ENCODE measurements around the gene GPR146. TPM values are rescaled to one million over a fixed set of nuclear protein-coding genes. Genes with fewer than 3 reads are reported as not detected.
A peak's percentile ranks its signal among the peaks of the same experiment; 100 is the strongest.

GPR146 gene
- total RNA-seq, 3 donors from 2014 or later: 3.5 to 13.0 (median 5.7) TPM

GRCh38 chr7:1081931-1082401, 37.6 kb downstream of the GPR146 start:
- intact Hi-C loops (cut with DNase I, micrococcal nuclease): no loop called here
- H3K9me3 ChIP-seq: no peaks in the 10 kb centered on the region
- no peak for DNase-seq
- H3K4me3 ChIP-seq: no peak overlapping the region
- ATAC-seq: no peak
- no peaks in the 10 kb centered on the region for H3K36me3 ChIP-seq (ENCODE audit: low read depth)
- peaks cover 6% of the 10 kb centered on the region for H3K4me1 ChIP-seq (ENCODE audit: low read depth)
- no peak for TF ChIP-seq CTCF (IDR thresholded peaks at IDR 0.05)

- no peaks in the 10 kb centered on the region for H3K36me3 ChIP-seq (ENCODE audit: low read depth)
- peaks cover 15% of the 10 kb centered on the region for H3K4me1 ChIP-seq (ENCODE audit: low read depth)
- intact Hi-C loops (cut with DNase I, micrococcal nuclease): no loop called here
- ATAC-seq: peak; percentile 60
- TF ChIP-seq CTCF (IDR thresholded peaks at IDR 0.05): no peak
- peak; percentile 88 to 89 (median 89) for DNase-seq
- no peak overlapping the region for H3K4me3 ChIP-seq
- no peaks in the 10 kb centered on the region for H3K9me3 ChIP-seq
These were observed 39.6 kb downstream of the GPR146 start for GRCh38 chr7:1083729-1084657.

GRCh38 chr7:1085266-1085665, 40.9 kb downstream of the GPR146 start:
- Histone ChIP-seq H3K36me3 (ENCODE audit: low read depth) (no peaks in the 10 kb centered on the region), H3K4me3 (no peak overlapping the region), H3K9me3 (no peaks in the 10 kb centered on the region), H3K4me1 (ENCODE audit: low read depth) (peaks cover 15% of the 10 kb centered on the region)
- DNase-seq (no peak), ATAC-seq (no peak)
- no peak for TF ChIP-seq CTCF (IDR thresholded peaks at IDR 0.05)
- intact Hi-C loops (cut with DNase I, micrococcal nuclease): no loop called here

GRCh38 chr7:1085910-1086421, 41.6 kb downstream of the GPR146 start:
- no peaks in the 10 kb centered on the region for H3K36me3 ChIP-seq (ENCODE audit: low read depth)
- H3K4me1 ChIP-seq (ENCODE audit: low read depth): peaks cover 15% of the 10 kb centered on the region
- H3K4me3 ChIP-seq: no peak overlapping the region
- TF ChIP-seq CTCF (IDR thresholded peaks at IDR 0.05): no peak
- DNase-seq (no peak), ATAC-seq (no peak)
- no peaks in the 10 kb centered on the region for H3K9me3 ChIP-seq
- intact Hi-C loops (cut with DNase I, micrococcal nuclease): no loop called here

- H3K9me3 ChIP-seq: no peaks in the 10 kb centered on the region
- peaks cover 15% of the 10 kb centered on the region for H3K4me1 ChIP-seq (ENCODE audit: low read depth)
- H3K36me3 ChIP-seq (ENCODE audit: low read depth): no peaks in the 10 kb centered on the region
- peak; percentile 72 for TF ChIP-seq CTCF (IDR thresholded peaks at IDR 0.05)
- intact Hi-C loops (cut with DNase I, micrococcal nuclease): no loop called here
- peak; percentile 77 to 86 (median 85) for DNase-seq
- ATAC-seq: peak; percentile 77
- no peak overlapping the region for H3K4me3 ChIP-seq
These were observed 42.5 kb downstream of the GPR146 start for GRCh38 chr7:1086588-1087464.
